B cell (primary cell): ENCODE measurements around the gene C10orf143. TPM values are rescaled to one million over a fixed set of nuclear protein-coding genes. Genes with fewer than 3 reads are reported as not detected.

ENCODE experiments used
- ATAC-seq: fragments of 200-7000 bp; cut with Tn5 transposase; one replicate; pipeline ENCODE4 v1.10.0; 2021; ENCODE audit warnings: low read depth, mild to moderate bottlenecking, moderate number of reproducible peaks, moderate library complexity
- CTCF ChIA-PET: fragments of 350-600 bp; sonication (Branson Sonifier 250); formaldehyde crosslinking; loops from one replicate; lab custom pipeline; 2021; ENCODE audit warnings: antibody characterized with exemption, inconsistent platforms; lab: Charles Lee
- POLR2A ChIA-PET: fragments of 350-600 bp; sonication (Branson Sonifier 250); formaldehyde crosslinking; loops from one replicate; lab custom pipeline; 2021; ENCODE audit warnings: antibody characterized with exemption; lab: Charles Lee
- DNase-seq: peaks from one replicate; pipeline ENCODE4 v3.0.0; 2013
- H2AFZ ChIP-seq: 2 replicates; pipeline ENCODE4 v1.6.1; 2012; ENCODE audit warnings: mild to moderate bottlenecking, low read depth, low read length; ENCODE audit not compliant: insufficient read depth, poor library complexity, severe bottlenecking
- H3K27ac ChIP-seq, 2 donors: 1 replicate in 1 of 2; 2 replicates in 1 of 2; pipeline ENCODE4 v1.5.1; 2012 to 2013; ENCODE audit warnings: low read length in 2 of 2, mild to moderate bottlenecking in 2 of 2, moderate library complexity in 1 of 2
- H3K27me3 ChIP-seq, 4 experiments: fragments of 200-600 bp in 1 of 4; sonication (generic) in 1 of 4; replicated peaks in 1 of 4; 1 replicate in 2 of 4; 2 replicates in 2 of 4; pipeline versions ENCODE4 v1.6.1 to v1.7.0; 2013 to 2016; ENCODE audit warnings: low read length in 3 of 4, mild to moderate bottlenecking in 2 of 4, mixed read lengths in 1 of 4, moderate library complexity in 1 of 4; ENCODE audit not compliant: insufficient read depth in 4 of 4, control insufficient read depth in 3 of 4; ENCODE audit errors: control extremely low read depth in 1 of 4
- H3K36me3 ChIP-seq, 2 experiments: replicated peaks in 1 of 2; 1 replicate in 1 of 2; 2 replicates in 1 of 2; pipeline versions ENCODE4 v1.6.1 to v1.7.1; 2013; ENCODE audit warnings: low read length in 1 of 2; ENCODE audit not compliant: insufficient read depth in 2 of 2, control insufficient read depth in 1 of 2; ENCODE audit errors: control extremely low read depth in 1 of 2, extremely low read depth in 1 of 2
- H3K4me1 ChIP-seq, 2 donors: fragments of 200-600 bp in 1 of 2; sonication (generic) in 1 of 2; 1 replicate in 1 of 2; 2 replicates in 1 of 2; pipeline versions ENCODE4 v1.5.1 to v1.6.1; 2013 to 2017; ENCODE audit warnings: low read length in 2 of 2; ENCODE audit not compliant: control insufficient read depth in 2 of 2, insufficient read depth in 2 of 2
- H3K4me2 ChIP-seq: replicated peaks from 2 replicates; pipeline ENCODE3; 2012; ENCODE audit warnings: mild to moderate bottlenecking, low read depth, low read length; ENCODE audit not compliant: poor library complexity, severe bottlenecking
- H3K4me3 ChIP-seq, 5 experiments: fragments of 200-600 bp in 1 of 5; sonication (generic) in 1 of 5; 1 replicate in 3 of 5; 2 replicates in 2 of 5; pipeline versions ENCODE4 v1.5.1 to v1.7.0; 2011 to 2016; ENCODE audit warnings: low read length in 4 of 5, mild to moderate bottlenecking in 4 of 5, low read depth in 2 of 5, control low read depth in 1 of 5, moderate library complexity in 1 of 5; ENCODE audit not compliant: insufficient read depth in 1 of 5; ENCODE audit errors: control extremely low read depth in 1 of 5, extremely low read depth in 1 of 5
- H3K79me2 ChIP-seq: fragments of 200-600 bp; sonication (generic); one replicate; pipeline ENCODE4 v1.6.0; 2016; ENCODE audit warnings: low read length; ENCODE audit not compliant: control insufficient read depth, insufficient read depth
- H3K9ac ChIP-seq: fragments of 200-600 bp; sonication (generic); 2 replicates; pipeline ENCODE4 v1.6.1; 2017; ENCODE audit warnings: mild to moderate bottlenecking, low read length, moderate library complexity
- H3K9me3 ChIP-seq, 3 donors: one replicate each; pipeline versions ENCODE4 v1.6.1 to v1.7.1; 2013; ENCODE audit warnings: low read length in 2 of 3; ENCODE audit not compliant: control insufficient read depth in 2 of 3, insufficient read depth in 1 of 3; ENCODE audit errors: control extremely low read depth in 1 of 3
- H4K20me1 ChIP-seq: 2 replicates; pipeline ENCODE4 v1.6.0; 2012; ENCODE audit warnings: mild to moderate bottlenecking, low read length; ENCODE audit not compliant: insufficient read depth, control insufficient read depth, poor library complexity, severe bottlenecking
- H3K27ac Mint-ChIP-seq: one replicate; pipeline ENCODE4 v1.8.0; 2021; ENCODE audit warnings: mixed read lengths
- H3K27me3 Mint-ChIP-seq: one replicate; pipeline ENCODE4 v1.8.0; 2021; ENCODE audit warnings: mixed read lengths
- H3K4me1 Mint-ChIP-seq: one replicate; pipeline ENCODE4 v1.8.0; 2021; ENCODE audit warnings: mixed read lengths
- H3K4me3 Mint-ChIP-seq: one replicate; pipeline ENCODE4 v1.8.0; 2021; ENCODE audit warnings: mixed read lengths
- H3K9me3 Mint-ChIP-seq: one replicate; pipeline ENCODE4 v1.8.0; 2022; ENCODE audit warnings: mixed read lengths; ENCODE audit not compliant: insufficient read depth
- CTCF ChIP-seq: fragments of 200-600 bp; IDR thresholded peaks from one replicate; pipeline ENCODE4 v1.8.0; 2022; ENCODE audit warnings: antibody characterized with exemption, mild to moderate bottlenecking
- EZH2 ChIP-seq: IDR thresholded peaks from 2 replicates; pipeline ENCODE4 v1.6.1; 2012; ENCODE audit warnings: borderline replicate concordance, low read depth, mild to moderate bottlenecking, moderate library complexity, low read length; ENCODE audit not compliant: insufficient read depth, poor library complexity, severe bottlenecking
- WGBS: methylation state at CpG from one replicate; pipeline ENCODE4 v1.1.5; 2013; ENCODE audit warnings: missing lambda C conversion rate; ENCODE audit not compliant: insufficient coverage; 5-methylcytosine and 5-hydroxymethylcytosine counted together
- intact Hi-C: fragments of 100-400 bp; cut with micrococcal nuclease; formaldehyde crosslinking; loops from one replicate; pipeline ENCODE4 v1.10.0; 2022
- polyA plus RNA-seq: library from polyadenylated mRNA; depleted of rRNA; stranded (reverse); fragments of >200 nt; gene quantifications from 2 replicates; pipeline ENCODE4 v1.2.3, GENCODE V29; 2012
- total RNA-seq, 2 donors: library from RNA; stranded (reverse); fragments of 120-200 nt in 1 of 2; gene quantifications; 1 replicate in 1 of 2; 2 replicates in 1 of 2; pipeline versions ENCODE4 v1.2.3 to v1.2.4, GENCODE V29; 2013 to 2022

Gene C10orf143
- total and polyA plus RNA-seq, 2 donors (not counting 1 experiment from before 2014, with no cell fraction given) = 9.1 to 12.8 TPM

GRCh38 chr10:130062201-130062600 lies 48.4 kb downstream of the C10orf143 start:
- no peaks in the 10 kb centered on the region for H3K4me1 ChIP-seq
- intact Hi-C loops = no loop called here
- no peak for ATAC-seq
- H2AFZ ChIP-seq = no peak overlapping the region
- Mint-ChIP-seq H3K27ac (no peak overlapping the region), H3K4me3 (no peak overlapping the region), H3K9me3 (no peaks in the 10 kb centered on the region), H3K27me3 (no peaks in the 10 kb centered on the region), H3K4me1 (no peaks in the 10 kb centered on the region)
- H3K27me3 ChIP-seq = no peaks in the 10 kb centered on the region
- no peaks in the 10 kb centered on the region for H3K36me3 ChIP-seq
- 98% methylated on average over 3 of the region's 3 CpGs for WGBS
- no peak for DNase-seq
- no peak overlapping the region for H3K9ac ChIP-seq
- H4K20me1 ChIP-seq = no peaks in the 10 kb centered on the region
- H3K4me3 ChIP-seq = no peak overlapping the region
- H3K27ac ChIP-seq = no peak overlapping the region
- H3K4me2 ChIP-seq = no peak overlapping the region
- TF ChIP-seq CTCF (no peak), EZH2 (no peak)
- H3K79me2 ChIP-seq = no peaks in the 10 kb centered on the region
- ChIA-PET POLR2A (no interaction called here), CTCF (no interaction called here)
- H3K9me3 ChIP-seq = no peaks in the 10 kb centered on the region

- H3K4me2 ChIP-seq = no peak overlapping the region
- H3K36me3 ChIP-seq = no peaks in the 10 kb centered on the region
- intact Hi-C loops = no loop called here
- POLR2A ChIA-PET = no interaction called here
- H3K9me3 ChIP-seq = no peaks in the 10 kb centered on the region
- Mint-ChIP-seq H3K4me3 (no peak overlapping the region), H3K27me3 (no peaks in the 10 kb centered on the region), H3K4me1 (no peaks in the 10 kb centered on the region), H3K27ac (no peak overlapping the region), H3K9me3 (no peaks in the 10 kb centered on the region)
- no peak overlapping the region for H3K9ac ChIP-seq
- WGBS = 91% methylated on average over 6 of the region's 6 CpGs
- CTCF ChIA-PET = no interaction called here
- no peak overlapping the region for H3K4me3 ChIP-seq
- no peak for DNase-seq
- no peak overlapping the region for H3K27ac ChIP-seq
- ATAC-seq = no peak
- H4K20me1 ChIP-seq = no peaks in the 10 kb centered on the region
- TF ChIP-seq EZH2 (no peak), CTCF (no peak)
- no peak overlapping the region for H2AFZ ChIP-seq
- H3K4me1 ChIP-seq = no peaks in the 10 kb centered on the region
- H3K79me2 ChIP-seq = no peaks in the 10 kb centered on the region
- H3K27me3 ChIP-seq = no peaks in the 10 kb centered on the region
Measured at GRCh38 chr10:130061760-130062159, 48.9 kb downstream of the C10orf143 start.
